ENCODE data around the gene SENP1. TPM values are rescaled to one million over a fixed set of nuclear protein-coding genes. Genes with fewer than 3 reads are reported as not detected.

Gene SENP1
- total and polyA plus RNA-seq, 2 of the 4 experiments (the other 2 are of a cell fraction), result 7.2 to 25.3 TPM

DNA sequence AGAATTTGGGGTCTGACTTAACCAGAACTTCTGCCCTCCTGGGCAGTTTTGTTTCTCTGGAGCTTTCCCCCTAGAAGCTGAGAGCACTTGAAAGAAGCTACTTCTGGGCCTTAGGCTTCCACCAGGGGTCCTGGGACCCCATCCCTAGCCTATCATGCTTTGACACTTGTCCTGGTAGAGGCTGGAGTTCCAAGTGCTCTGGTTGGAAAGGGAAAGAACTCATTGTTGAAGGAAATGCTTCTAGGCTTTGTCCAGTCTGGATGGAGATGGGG lies 100.2 kb downstream of the SENP1 start:
- H2BK120ac ChIP-seq (ENCODE audit: low read depth, low read length), result no peak overlapping the region
- ChIA-PET POLR2A (ENCODE audit: unreplicated experiment) (no interaction called here), CTCF (no interaction called here)
- no peak overlapping the region for H3K14ac ChIP-seq (replicated peaks; ENCODE audit: low read depth, low read length)
- no peak for DNase-seq
- H4K5ac ChIP-seq (ENCODE audit: low read depth, low read length), result no peak overlapping the region
- no peak overlapping the region for H2AK5ac ChIP-seq (ENCODE audit: low read depth, low read length)
- no peaks in the 10 kb centered on the region for H3K36me3 ChIP-seq (ENCODE audit: control insufficient read depth, insufficient read depth, low read length)
- no peak overlapping the region for H3K23ac ChIP-seq (ENCODE audit: low read depth, low read length)
- H3K4me3 ChIP-seq (ENCODE audit: insufficient read depth, low read depth, low read length), result no peak overlapping the region
- H2AK9ac ChIP-seq (replicated peaks; ENCODE audit: low read depth, low read length, poor library complexity), result no peak overlapping the region
- no peak for ATAC-seq (ENCODE audit: low read depth)
- H3K4me2 ChIP-seq (ENCODE audit: low read depth, low read length), result no peak overlapping the region
- peaks cover 4% of the 10 kb centered on the region; the same call in 1 of the 2 replicates for H3K4me1 ChIP-seq (ENCODE audit: control insufficient read depth, insufficient read depth, low read length)
- no peak overlapping the region for H3K27ac ChIP-seq (ENCODE audit: insufficient read depth, low read length)
- intact Hi-C loops (cut with micrococcal nuclease), result no loop called here
- TF ChIP-seq POLR2A (IDR thresholded peaks at IDR 0.05; ENCODE audit: low read depth, low read length), result no peak
- H4K20me1 ChIP-seq (ENCODE audit: insufficient read depth, low read length), result peaks cover 6% of the 10 kb centered on the region; the same call in 1 of the 2 replicates
- no peak overlapping the region for H2BK20ac ChIP-seq (ENCODE audit: low read depth, low read length)
- H2BK15ac ChIP-seq (ENCODE audit: low read depth, low read length), result no peak overlapping the region
- no TSS peak for BruUV-seq (replicated peaks)
- no peak overlapping the region for H2BK5ac ChIP-seq (ENCODE audit: low read depth, low read length, poor library complexity, severe bottlenecking)
- H3K9me1 ChIP-seq (ENCODE audit: insufficient read depth, low read length), result no peaks in the 10 kb centered on the region
- no peak overlapping the region for H4K91ac ChIP-seq (ENCODE audit: insufficient read depth, low read depth, low read length)
- H2AFZ ChIP-seq (replicated peaks; ENCODE audit: low read length, poor library complexity), result no peak overlapping the region
- peaks cover 80% of the 10 kb centered on the region for H3K27me3 ChIP-seq (ENCODE audit: control insufficient read depth, insufficient read depth, low read length)
- no peak overlapping the region for H3K4ac ChIP-seq (ENCODE audit: low read depth, low read length)
- in situ Hi-C loops (cut with MboI; ENCODE audit: low sequenced_read_pairs), result no loop called here
- H3K9ac ChIP-seq (ENCODE audit: low read depth, low read length), result no peak overlapping the region
- H3K9me3 ChIP-seq (ENCODE audit: control insufficient read depth, insufficient read depth, low read length), result peaks cover 2% of the 10 kb centered on the region; the same call in 1 of the 2 replicates
- no peak overlapping the region for H3K56ac ChIP-seq (ENCODE audit: extremely low read depth, insufficient read depth, low read length)
- H3K79me1 ChIP-seq (ENCODE audit: low read depth in 1 of 2, low read length in 2 of 2), result no peaks in the 10 kb centered on the region
- dilution Hi-C loops (cut with HindIII; ENCODE audit: low sequenced_read_pairs, unreplicated experiment), result no loop called here
- no peak overlapping the region for H4K8ac ChIP-seq (ENCODE audit: low read depth in 2 of 2, low read length in 2 of 2)
- H3K18ac ChIP-seq (ENCODE audit: low read depth, low read length), result no peak overlapping the region

Data from IMR-90 (cell line).